GM19239 (cell line): ENCODE measurements around the gene CEND1.

Experiments used
- DNase-seq: peaks from one replicate; pipeline ENCODE4 v3.0.0; 2011; ENCODE audit warnings: low spot score; ENCODE audit not compliant: insufficient read length
- FAIRE-seq: peaks from 2 replicates; lab custom pipeline; 2011; peaks lifted over from hg19 to GRCh38; lab: Jason Lieb, UNC

The CEND1 gene

GRCh38 chr11:769887-770641 lies 19.8 kb downstream of the CEND1 start:
- no peak for DNase-seq
- FAIRE-seq, result no peak

- FAIRE-seq, result no peak
- DNase-seq, result no peak
These were observed 22.7 kb downstream of the CEND1 start for GRCh38 chr11:767238-767637.

GRCh38 chr11:766936-767210 lies 23.0 kb downstream of the CEND1 start:
- DNase-seq (no peak), FAIRE-seq (no peak)

- FAIRE-seq (no peak), DNase-seq (no peak)
These were observed 23.6 kb downstream of the CEND1 start for GRCh38 chr11:766106-766935.

- no peak for FAIRE-seq
- DNase-seq, result no peak
These were observed 24.1 kb downstream of the CEND1 start for GRCh38 chr11:765802-766091.

GRCh38 chr11:765025-765801 lies 24.7 kb downstream of the CEND1 start:
- peak; percentile 85 for DNase-seq
- no peak for FAIRE-seq

GRCh38 chr11:764322-765024 lies 25.4 kb downstream of the CEND1 start:
- no peak for FAIRE-seq
- DNase-seq, result no peak

GRCh38 chr11:763549-764321 lies 26.2 kb downstream of the CEND1 start:
- FAIRE-seq (no peak), DNase-seq (no peak)

GRCh38 chr11:763073-763463 lies 26.8 kb downstream of the CEND1 start:
- no peak for FAIRE-seq
- no peak for DNase-seq

- DNase-seq (no peak), FAIRE-seq (no peak)
These were observed 27.3 kb downstream of the CEND1 start for GRCh38 chr11:762421-763072.

- no peak for DNase-seq
- peak; percentile 11 for FAIRE-seq
These were observed 28.3 kb downstream of the CEND1 start for GRCh38 chr11:761526-762108.

- FAIRE-seq (no peak), DNase-seq (no peak)
These were observed 29.7 kb downstream of the CEND1 start for GRCh38 chr11:760236-760635.

- FAIRE-seq (no peak), DNase-seq (no peak)
These were observed 40.2 kb downstream of the CEND1 start for GRCh38 chr11:749731-750130.

- DNase-seq, result no peak
- no peak for FAIRE-seq
These were observed 41.9 kb downstream of the CEND1 start for GRCh38 chr11:748007-748359.

GRCh38 chr11:747158-748006 lies 42.5 kb downstream of the CEND1 start, which contains the start of gene TALDO1:
TALDO1 (plus strand) TSS chr11:747464; CDS start chr11:747482, 18 bp downstream.
- DNase-seq (peak; percentile 98), FAIRE-seq (peak; percentile 47)

- FAIRE-seq, result no peak
- no peak for DNase-seq
These were observed 43.4 kb downstream of the CEND1 start for GRCh38 chr11:746289-747157.

- DNase-seq, result no peak
- FAIRE-seq, result no peak
These were observed 44.5 kb downstream of the CEND1 start for GRCh38 chr11:745428-745827.
